ENCODE results near the gene LRP2BP. TPM values are rescaled to one million over a fixed set of nuclear protein-coding genes. Genes with fewer than 3 reads are reported as not detected.

Gene LRP2BP
- total RNA-seq, 1 donor from 2014 or later = 1.0 TPM

- Mint-ChIP-seq H3K27me3 (no peaks in the 10 kb centered on the region), H3K4me3 (no peak overlapping the region), H3K9me3 (no peaks in the 10 kb centered on the region), H3K27ac (peak overlapping the region; percentile 24), H3K4me1 (ENCODE audit: unreplicated experiment) (no peaks in the 10 kb centered on the region), H3K36me3 (peaks cover 29% of the 10 kb centered on the region)
- DNase-seq (ENCODE audit: extremely low spot score, unreplicated experiment) = no peak
- TF ChIP-seq, protein P1, sequence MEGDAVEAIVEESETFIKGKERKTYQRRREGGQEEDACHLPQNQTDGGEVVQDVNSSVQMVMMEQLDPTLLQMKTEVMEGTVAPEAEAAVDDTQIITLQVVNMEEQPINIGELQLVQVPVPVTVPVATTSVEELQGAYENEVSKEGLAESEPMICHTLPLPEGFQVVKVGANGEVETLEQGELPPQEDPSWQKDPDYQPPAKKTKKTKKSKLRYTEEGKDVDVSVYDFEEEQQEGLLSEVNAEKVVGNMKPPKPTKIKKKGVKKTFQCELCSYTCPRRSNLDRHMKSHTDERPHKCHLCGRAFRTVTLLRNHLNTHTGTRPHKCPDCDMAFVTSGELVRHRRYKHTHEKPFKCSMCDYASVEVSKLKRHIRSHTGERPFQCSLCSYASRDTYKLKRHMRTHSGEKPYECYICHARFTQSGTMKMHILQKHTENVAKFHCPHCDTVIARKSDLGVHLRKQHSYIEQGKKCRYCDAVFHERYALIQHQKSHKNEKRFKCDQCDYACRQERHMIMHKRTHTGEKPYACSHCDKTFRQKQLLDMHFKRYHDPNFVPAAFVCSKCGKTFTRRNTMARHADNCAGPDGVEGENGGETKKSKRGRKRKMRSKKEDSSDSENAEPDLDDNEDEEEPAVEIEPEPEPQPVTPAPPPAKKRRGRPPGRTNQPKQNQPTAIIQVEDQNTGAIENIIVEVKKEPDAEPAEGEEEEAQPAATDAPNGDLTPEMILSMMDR (conservative IDR thresholded peaks at IDR 0.05) = no peak
Measured at GRCh38 chr4:185343726-185344581, 51.8 kb downstream of the LRP2BP start.

GRCh38 chr4:185341841-185342240 lies 53.9 kb downstream of the LRP2BP start:
- Mint-ChIP-seq H3K9me3 (no peaks in the 10 kb centered on the region), H3K27me3 (no peaks in the 10 kb centered on the region), H3K4me1 (ENCODE audit: unreplicated experiment) (no peaks in the 10 kb centered on the region), H3K4me3 (no peak overlapping the region), H3K27ac (no peak overlapping the region), H3K36me3 (peaks cover 34% of the 10 kb centered on the region)
- no peak for DNase-seq (ENCODE audit: extremely low spot score, unreplicated experiment)
- TF ChIP-seq, protein P1 (conservative IDR thresholded peaks at IDR 0.05) = no peak

GRCh38 chr4:185341377-185341776 lies 54.3 kb downstream of the LRP2BP start:
- Mint-ChIP-seq H3K9me3 (no peaks in the 10 kb centered on the region), H3K27me3 (no peaks in the 10 kb centered on the region), H3K4me1 (ENCODE audit: unreplicated experiment) (no peaks in the 10 kb centered on the region), H3K4me3 (no peak overlapping the region), H3K36me3 (peaks cover 32% of the 10 kb centered on the region), H3K27ac (no peak overlapping the region)
- TF ChIP-seq, protein P1 (conservative IDR thresholded peaks at IDR 0.05) = no peak
- no peak for DNase-seq (ENCODE audit: extremely low spot score, unreplicated experiment)

- TF ChIP-seq, protein P1 (conservative IDR thresholded peaks at IDR 0.05) = no peak
- no peaks in the 10 kb centered on the region for H3K4me1 Mint-ChIP-seq (ENCODE audit: unreplicated experiment)
- peaks cover 34% of the 10 kb centered on the region for H3K36me3 Mint-ChIP-seq
- no peaks in the 10 kb centered on the region for H3K27me3 Mint-ChIP-seq
- DNase-seq (ENCODE audit: extremely low spot score, unreplicated experiment) = no peak
- no peaks in the 10 kb centered on the region for H3K9me3 Mint-ChIP-seq
- H3K27ac Mint-ChIP-seq = no peak overlapping the region
- no peak overlapping the region for H3K4me3 Mint-ChIP-seq
Measured at GRCh38 chr4:185339941-185340340, 55.8 kb downstream of the LRP2BP start.

DNA sequence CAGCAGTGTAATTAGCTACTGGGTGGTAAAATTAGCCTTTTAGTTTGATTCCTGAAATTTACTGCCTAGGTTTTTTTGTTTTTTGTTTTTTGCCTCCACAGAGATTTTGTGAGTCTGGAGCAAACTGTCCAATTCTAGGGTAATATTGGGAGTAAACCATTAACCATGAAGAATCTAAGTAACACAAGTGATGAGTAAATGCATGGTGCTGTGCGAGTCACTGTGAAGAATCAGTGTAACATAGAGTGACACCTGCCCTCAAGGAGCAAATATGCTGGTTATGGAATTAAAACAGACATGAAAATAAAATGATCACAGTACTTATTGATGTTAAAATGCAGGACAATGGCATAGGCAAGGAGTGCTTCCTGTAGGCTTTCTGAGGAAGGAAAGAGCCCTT lies 60.1 kb downstream of the LRP2BP start:
- Mint-ChIP-seq H3K36me3 (peaks cover 18% of the 10 kb centered on the region), H3K27ac (no peak overlapping the region), H3K4me3 (no peak overlapping the region), H3K27me3 (no peaks in the 10 kb centered on the region), H3K4me1 (ENCODE audit: unreplicated experiment) (no peaks in the 10 kb centered on the region), H3K9me3 (no peaks in the 10 kb centered on the region)
- DNase-seq (ENCODE audit: extremely low spot score, unreplicated experiment) = no peak
- TF ChIP-seq, protein P1 (conservative IDR thresholded peaks at IDR 0.05) = no peak

Measured in type B pancreatic cell (in vitro differentiated cells).